KMS-11 (cell line): ENCODE data around the gene POGZ.
A peak's percentile ranks its signal among the peaks of the same experiment; 100 is the strongest.

ENCODE experiments used
- H2AFZ ChIP-seq: fragments of 200-600 bp; sonication (generic); 2 replicates; pipeline ENCODE4 v1.6.1; 2016; ENCODE audit warnings: antibody characterized with exemption, mixed run types, low read depth
- H3K27ac ChIP-seq: fragments of 200-600 bp; sonication (generic); 2 replicates; pipeline ENCODE4 v1.6.1; 2016; ENCODE audit warnings: mild to moderate bottlenecking, mixed run types
- H3K27me3 ChIP-seq: fragments of 200-600 bp; sonication (generic); 2 replicates; pipeline ENCODE4 v1.6.1; 2017; ENCODE audit warnings: mild to moderate bottlenecking, low read depth, mixed run types, moderate library complexity; ENCODE audit not compliant: insufficient read depth
- H3K36me3 ChIP-seq: fragments of 200-600 bp; sonication (generic); 2 replicates; pipeline ENCODE4 v1.6.1; 2017; ENCODE audit warnings: mild to moderate bottlenecking, mixed run types; ENCODE audit not compliant: insufficient read depth
- H3K4me1 ChIP-seq: fragments of 200-600 bp; sonication (generic); 2 replicates; pipeline ENCODE4 v1.6.1; 2016; ENCODE audit warnings: mild to moderate bottlenecking, low read depth, mixed run types; ENCODE audit not compliant: poor library complexity, severe bottlenecking
- H3K4me2 ChIP-seq: fragments of 200-600 bp; sonication (generic); 2 replicates; pipeline ENCODE4 v1.7.0; 2016; ENCODE audit warnings: mild to moderate bottlenecking, mixed run types
- H3K4me3 ChIP-seq: fragments of 200-600 bp; sonication (generic); IDR thresholded peaks from 2 replicates; pipeline ENCODE4 v1.6.1; 2017; ENCODE audit warnings: low read depth, low read length, mixed read lengths; ENCODE audit not compliant: insufficient read depth
- H3K79me2 ChIP-seq: fragments of 200-600 bp; sonication (generic); 2 replicates; pipeline ENCODE4 v1.6.1; 2016; ENCODE audit warnings: low read depth, mixed run types; ENCODE audit not compliant: insufficient read depth
- H3K9ac ChIP-seq: fragments of 200-600 bp; sonication (generic); 2 replicates; pipeline ENCODE4 v1.6.1; 2016; ENCODE audit warnings: mild to moderate bottlenecking, mixed run types
- H4K20me1 ChIP-seq: fragments of 200-600 bp; sonication (generic); 2 replicates; pipeline ENCODE4 v1.6.1; 2016; ENCODE audit warnings: mild to moderate bottlenecking, mixed run types; ENCODE audit not compliant: insufficient read depth
- TF ChIP-seq, protein P1 (sequence below): fragments of 200-600 bp; sonication (generic); conservative IDR thresholded peaks from 2 replicates; pipeline ENCODE4 v1.6.1; 2017; ENCODE audit warnings: low read depth, mild to moderate bottlenecking, antibody characterized with exemption, low read length, moderate library complexity, mixed read lengths

The POGZ gene, protein sequence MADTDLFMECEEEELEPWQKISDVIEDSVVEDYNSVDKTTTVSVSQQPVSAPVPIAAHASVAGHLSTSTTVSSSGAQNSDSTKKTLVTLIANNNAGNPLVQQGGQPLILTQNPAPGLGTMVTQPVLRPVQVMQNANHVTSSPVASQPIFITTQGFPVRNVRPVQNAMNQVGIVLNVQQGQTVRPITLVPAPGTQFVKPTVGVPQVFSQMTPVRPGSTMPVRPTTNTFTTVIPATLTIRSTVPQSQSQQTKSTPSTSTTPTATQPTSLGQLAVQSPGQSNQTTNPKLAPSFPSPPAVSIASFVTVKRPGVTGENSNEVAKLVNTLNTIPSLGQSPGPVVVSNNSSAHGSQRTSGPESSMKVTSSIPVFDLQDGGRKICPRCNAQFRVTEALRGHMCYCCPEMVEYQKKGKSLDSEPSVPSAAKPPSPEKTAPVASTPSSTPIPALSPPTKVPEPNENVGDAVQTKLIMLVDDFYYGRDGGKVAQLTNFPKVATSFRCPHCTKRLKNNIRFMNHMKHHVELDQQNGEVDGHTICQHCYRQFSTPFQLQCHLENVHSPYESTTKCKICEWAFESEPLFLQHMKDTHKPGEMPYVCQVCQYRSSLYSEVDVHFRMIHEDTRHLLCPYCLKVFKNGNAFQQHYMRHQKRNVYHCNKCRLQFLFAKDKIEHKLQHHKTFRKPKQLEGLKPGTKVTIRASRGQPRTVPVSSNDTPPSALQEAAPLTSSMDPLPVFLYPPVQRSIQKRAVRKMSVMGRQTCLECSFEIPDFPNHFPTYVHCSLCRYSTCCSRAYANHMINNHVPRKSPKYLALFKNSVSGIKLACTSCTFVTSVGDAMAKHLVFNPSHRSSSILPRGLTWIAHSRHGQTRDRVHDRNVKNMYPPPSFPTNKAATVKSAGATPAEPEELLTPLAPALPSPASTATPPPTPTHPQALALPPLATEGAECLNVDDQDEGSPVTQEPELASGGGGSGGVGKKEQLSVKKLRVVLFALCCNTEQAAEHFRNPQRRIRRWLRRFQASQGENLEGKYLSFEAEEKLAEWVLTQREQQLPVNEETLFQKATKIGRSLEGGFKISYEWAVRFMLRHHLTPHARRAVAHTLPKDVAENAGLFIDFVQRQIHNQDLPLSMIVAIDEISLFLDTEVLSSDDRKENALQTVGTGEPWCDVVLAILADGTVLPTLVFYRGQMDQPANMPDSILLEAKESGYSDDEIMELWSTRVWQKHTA (N-terminal part only)

DNA sequence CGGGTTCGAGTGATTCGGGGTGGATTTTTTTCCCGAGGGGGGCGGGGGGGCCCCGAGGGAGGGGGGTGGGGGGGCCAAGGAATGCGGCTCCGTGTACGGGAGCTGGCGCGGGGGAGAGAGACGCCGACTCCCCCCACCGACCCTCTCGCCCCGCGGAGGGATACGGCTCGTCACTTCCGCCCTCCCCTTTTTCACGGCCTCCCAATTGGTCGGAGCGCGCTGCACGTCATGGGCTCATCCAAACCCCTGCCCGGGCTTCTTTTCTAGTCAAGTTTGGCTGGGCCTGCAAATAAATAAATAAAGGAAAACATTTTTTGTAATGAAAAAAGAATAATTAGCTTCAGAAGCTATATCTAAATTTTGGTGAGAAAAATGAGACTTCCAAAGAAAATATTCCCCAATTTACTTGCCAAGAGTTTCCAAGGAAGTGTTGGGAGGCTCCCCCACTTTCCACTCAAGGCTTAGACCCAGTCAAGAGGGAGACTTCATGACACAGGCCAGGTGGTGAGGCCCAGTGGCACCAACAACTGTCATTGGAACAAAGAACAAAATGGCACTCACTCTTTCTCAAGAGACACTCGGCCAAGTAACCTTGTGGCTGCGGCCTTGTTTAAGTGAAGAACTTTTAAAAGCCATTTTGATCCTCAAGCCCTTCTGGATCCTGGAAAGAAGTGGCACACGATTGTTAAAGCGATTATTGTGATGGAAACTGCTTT lies at the start of gene POGZ:
POGZ (minus strand) TSS at position 164 of the 716 bp plus-strand sequence. CDS start 17,290 bp downstream, outside the sequence.
- Histone ChIP-seq H3K4me2 (peak within 1 kb of the TSS; percentile 63), H3K27me3 (no peaks in the 10 kb centered on the region; the same call in 1 of the 2 replicates), H3K4me1 (peaks cover 37% of the 10 kb centered on the region), H3K4me3 (peak within 1 kb of the TSS; percentile 99), H3K36me3 (no peaks in the 10 kb centered on the region), H3K79me2 (peaks cover 42% of the 10 kb centered on the region), H4K20me1 (no peaks in the 10 kb centered on the region), H3K27ac (peak within 1 kb of the TSS; percentile 76), H3K9ac (peak within 1 kb of the TSS; percentile 71), H2AFZ (peak within 1 kb of the TSS; percentile 90)
- TF ChIP-seq, protein P1, sequence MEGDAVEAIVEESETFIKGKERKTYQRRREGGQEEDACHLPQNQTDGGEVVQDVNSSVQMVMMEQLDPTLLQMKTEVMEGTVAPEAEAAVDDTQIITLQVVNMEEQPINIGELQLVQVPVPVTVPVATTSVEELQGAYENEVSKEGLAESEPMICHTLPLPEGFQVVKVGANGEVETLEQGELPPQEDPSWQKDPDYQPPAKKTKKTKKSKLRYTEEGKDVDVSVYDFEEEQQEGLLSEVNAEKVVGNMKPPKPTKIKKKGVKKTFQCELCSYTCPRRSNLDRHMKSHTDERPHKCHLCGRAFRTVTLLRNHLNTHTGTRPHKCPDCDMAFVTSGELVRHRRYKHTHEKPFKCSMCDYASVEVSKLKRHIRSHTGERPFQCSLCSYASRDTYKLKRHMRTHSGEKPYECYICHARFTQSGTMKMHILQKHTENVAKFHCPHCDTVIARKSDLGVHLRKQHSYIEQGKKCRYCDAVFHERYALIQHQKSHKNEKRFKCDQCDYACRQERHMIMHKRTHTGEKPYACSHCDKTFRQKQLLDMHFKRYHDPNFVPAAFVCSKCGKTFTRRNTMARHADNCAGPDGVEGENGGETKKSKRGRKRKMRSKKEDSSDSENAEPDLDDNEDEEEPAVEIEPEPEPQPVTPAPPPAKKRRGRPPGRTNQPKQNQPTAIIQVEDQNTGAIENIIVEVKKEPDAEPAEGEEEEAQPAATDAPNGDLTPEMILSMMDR, result no peak

DNA sequence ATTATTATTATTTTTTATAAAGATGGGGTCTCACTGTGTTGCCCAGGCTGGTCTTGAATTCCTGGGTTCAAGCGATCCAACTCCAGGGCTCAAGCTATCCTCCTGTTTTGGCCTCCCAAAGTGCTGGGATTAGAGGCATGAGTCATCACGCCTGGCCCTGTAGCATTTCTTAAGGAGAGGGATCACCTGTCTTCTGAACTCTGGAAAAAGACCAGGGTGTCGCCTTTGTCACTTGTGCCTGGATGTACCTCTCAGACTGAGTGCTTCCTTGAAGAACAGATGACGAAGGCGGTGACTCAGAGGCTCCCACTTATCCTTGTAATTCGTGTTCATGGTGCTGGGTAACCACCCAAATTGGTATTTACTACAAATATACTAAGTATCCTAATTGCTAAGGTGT lies 49.5 kb upstream of the POGZ start:
- peaks cover 15% of the 10 kb centered on the region for H3K27me3 ChIP-seq
- H3K79me2 ChIP-seq, result no peaks in the 10 kb centered on the region
- H3K27ac ChIP-seq, result no peak overlapping the region
- TF ChIP-seq, protein P1, result no peak
- H2AFZ ChIP-seq, result no peak overlapping the region
- H3K4me1 ChIP-seq, result peaks cover 50% of the 10 kb centered on the region
- no peaks in the 10 kb centered on the region for H4K20me1 ChIP-seq
- no peak overlapping the region for H3K9ac ChIP-seq
- H3K36me3 ChIP-seq, result no peaks in the 10 kb centered on the region
- H3K4me2 ChIP-seq, result no peak overlapping the region
- no peak overlapping the region for H3K4me3 ChIP-seq

DNA sequence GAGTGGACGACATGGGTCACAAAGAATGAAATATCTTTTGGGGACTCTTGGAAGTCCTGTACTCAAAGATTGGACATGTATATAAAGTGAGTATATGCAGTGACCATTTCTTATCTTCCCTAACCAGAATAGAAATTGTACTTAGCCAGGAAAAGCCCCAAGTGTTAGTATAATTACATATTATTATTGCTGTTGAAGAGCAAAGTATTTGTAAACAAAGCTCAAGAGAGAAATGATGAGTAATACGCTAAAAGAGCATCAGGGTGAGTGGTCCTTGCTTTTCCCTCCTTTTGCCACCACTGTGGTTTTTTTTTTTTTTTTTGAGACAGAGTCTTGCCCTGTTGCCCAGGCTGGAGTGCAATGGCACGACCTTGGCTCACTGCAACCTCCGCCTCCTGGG lies 45.5 kb upstream of the POGZ start:
- TF ChIP-seq, protein P1, result no peak
- Histone ChIP-seq H3K27ac (no peak overlapping the region), H3K36me3 (no peaks in the 10 kb centered on the region), H3K27me3 (no peaks in the 10 kb centered on the region), H4K20me1 (no peaks in the 10 kb centered on the region), H3K4me2 (0 out of 2 replicates have a peak overlapping the region, but pooled peaks have one; percentile 8), H3K9ac (no peak overlapping the region), H2AFZ (no peak overlapping the region), H3K4me3 (no peak overlapping the region), H3K4me1 (peaks cover 38% of the 10 kb centered on the region), H3K79me2 (no peaks in the 10 kb centered on the region)

DNA sequence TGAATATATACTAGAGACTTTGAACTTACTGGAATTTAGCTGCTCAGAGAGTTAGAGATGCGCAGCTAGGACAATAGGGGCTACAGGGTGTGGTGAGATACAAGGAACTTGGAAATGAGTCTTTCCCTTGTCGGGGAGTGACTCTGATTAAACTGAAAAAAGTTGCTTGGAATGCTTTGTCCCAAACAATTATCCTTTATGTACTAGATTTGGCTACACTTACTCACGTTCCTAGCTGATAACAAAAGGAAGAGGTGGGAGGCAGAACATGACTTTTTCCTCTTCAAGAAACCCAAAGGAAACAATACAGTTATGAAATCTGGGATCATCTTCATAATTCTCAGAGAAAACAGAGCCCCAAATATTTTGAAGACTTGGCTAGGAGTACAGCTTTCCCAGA lies 45.0 kb upstream of the POGZ start:
- Histone ChIP-seq H3K79me2 (no peaks in the 10 kb centered on the region), H2AFZ (no peak overlapping the region), H3K4me1 (peaks cover 38% of the 10 kb centered on the region), H3K9ac (no peak overlapping the region), H3K36me3 (no peaks in the 10 kb centered on the region), H3K27ac (no peak overlapping the region), H3K27me3 (no peaks in the 10 kb centered on the region), H3K4me3 (no peak overlapping the region), H3K4me2 (no peak overlapping the region), H4K20me1 (no peaks in the 10 kb centered on the region)
- TF ChIP-seq, protein P1, result no peak
